ENCODE results near the gene FANCD2.

GRCh38 chr3:10149226-10149625, 123.0 kb downstream of the FANCD2 start:
- TF ChIP-seq GATA2 (IDR thresholded peaks at IDR 0.05; ENCODE audit: low read depth, low read length): no peak
- TF ChIP-seq GATA3 (IDR thresholded peaks at IDR 0.05; ENCODE audit: low read depth, low read length): no peak

Data from SH-SY5Y (cell line).